Tibial nerve (tissue), 4 donors: ENCODE results near the gene PXDN.

Source experiments
- EP300 ChIP-seq, 2 donors: sonication (generic); formaldehyde crosslinking; IDR thresholded peaks; one replicate each; pipeline ENCODE4 v1.6.1; 2017; ENCODE audit warnings: antibody characterized with exemption in 2 of 2, mild to moderate bottlenecking in 1 of 2
- POLR2A ChIP-seq, 2 donors: fragments of 450-650 bp; IDR thresholded peaks; one replicate each; pipeline ENCODE4 v1.6.1; 2017; ENCODE audit warnings: antibody characterized with exemption in 2 of 2, mild to moderate bottlenecking in 2 of 2, moderate library complexity in 2 of 2
- TF ChIP-seq, protein P1 (sequence below), 5 experiments: fragments of 200-600 bp in 3 of 5; fragments of 450-650 bp in 2 of 5; sonication (generic) in 3 of 5; IDR thresholded peaks; one replicate each; pipeline ENCODE4 v1.5.1; 2016 to 2019; ENCODE audit warnings: antibody characterized with exemption in 5 of 5, mild to moderate bottlenecking in 3 of 5, moderate library complexity in 2 of 5

DNA sequence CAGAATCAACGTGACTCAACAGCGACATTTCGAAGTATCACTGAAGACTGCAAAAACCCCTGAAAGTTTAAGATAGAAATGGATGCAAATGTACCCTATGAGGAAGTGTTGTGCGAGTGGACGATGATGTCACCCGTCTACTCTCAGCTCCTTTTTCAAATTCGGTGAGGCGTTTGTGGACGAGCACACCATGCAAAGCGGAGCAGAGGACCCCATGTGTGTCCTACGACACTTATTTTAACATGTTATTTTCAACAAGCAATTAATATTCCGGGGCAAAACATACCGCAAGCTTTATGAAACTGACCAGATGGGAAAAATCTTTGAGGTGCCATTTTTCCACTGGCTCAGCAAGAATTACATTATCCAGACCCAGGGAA, 2.0 kb downstream of the PXDN start:
- TF ChIP-seq, protein P1, sequence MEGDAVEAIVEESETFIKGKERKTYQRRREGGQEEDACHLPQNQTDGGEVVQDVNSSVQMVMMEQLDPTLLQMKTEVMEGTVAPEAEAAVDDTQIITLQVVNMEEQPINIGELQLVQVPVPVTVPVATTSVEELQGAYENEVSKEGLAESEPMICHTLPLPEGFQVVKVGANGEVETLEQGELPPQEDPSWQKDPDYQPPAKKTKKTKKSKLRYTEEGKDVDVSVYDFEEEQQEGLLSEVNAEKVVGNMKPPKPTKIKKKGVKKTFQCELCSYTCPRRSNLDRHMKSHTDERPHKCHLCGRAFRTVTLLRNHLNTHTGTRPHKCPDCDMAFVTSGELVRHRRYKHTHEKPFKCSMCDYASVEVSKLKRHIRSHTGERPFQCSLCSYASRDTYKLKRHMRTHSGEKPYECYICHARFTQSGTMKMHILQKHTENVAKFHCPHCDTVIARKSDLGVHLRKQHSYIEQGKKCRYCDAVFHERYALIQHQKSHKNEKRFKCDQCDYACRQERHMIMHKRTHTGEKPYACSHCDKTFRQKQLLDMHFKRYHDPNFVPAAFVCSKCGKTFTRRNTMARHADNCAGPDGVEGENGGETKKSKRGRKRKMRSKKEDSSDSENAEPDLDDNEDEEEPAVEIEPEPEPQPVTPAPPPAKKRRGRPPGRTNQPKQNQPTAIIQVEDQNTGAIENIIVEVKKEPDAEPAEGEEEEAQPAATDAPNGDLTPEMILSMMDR (IDR thresholded peaks at IDR 0.05): no peak
- TF ChIP-seq POLR2A (IDR thresholded peaks at IDR 0.05): no peak
- no peak for TF ChIP-seq EP300 (IDR thresholded peaks at IDR 0.05)
